ENCODE measurements around the gene PLPPR3. TPM values are rescaled to one million over a fixed set of nuclear protein-coding genes. Genes with fewer than 3 reads are reported as not detected.

Gene PLPPR3
- total and polyA plus RNA-seq, 9 of the 15 experiments (the other 6 are each of a cell fraction or from before 2014, with no cell fraction given), result 0.01 to 48.2 (median 8.6) TPM

DNA sequence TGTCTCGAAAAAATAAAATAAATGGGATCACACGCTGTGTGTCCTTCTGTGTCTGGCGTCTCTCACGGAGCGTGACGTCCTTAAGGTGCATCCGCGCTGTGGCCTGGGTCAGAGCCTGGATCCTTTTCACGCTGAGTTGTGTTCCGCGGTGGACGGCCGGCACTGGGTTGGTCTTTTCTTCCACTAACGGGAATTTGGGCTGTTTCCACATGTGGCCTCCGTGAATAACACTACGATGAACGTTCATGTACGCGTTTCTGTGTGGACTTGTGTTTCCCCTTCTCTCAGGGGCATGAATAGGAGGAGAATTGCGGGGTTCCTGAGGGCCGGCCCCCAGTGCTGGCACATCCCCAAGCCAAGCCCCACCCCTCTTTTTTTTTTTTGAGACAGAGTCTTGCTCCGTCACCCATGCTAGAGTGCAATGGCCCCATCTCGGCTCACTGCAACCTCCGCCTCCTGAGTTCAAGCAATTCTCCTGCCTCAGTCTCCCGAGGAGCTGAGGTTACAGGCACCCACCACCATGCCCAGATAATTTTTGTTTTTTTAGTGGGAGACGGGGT, 30.7 kb downstream of the PLPPR3 start (continued):
- peak; percentile 33; the same call in 1 of the 2 replicates for TF ChIP-seq POLR2G (IDR thresholded peaks at IDR 0.05; ENCODE audit: low read depth, low read length)
- TF ChIP-seq, protein P1, sequence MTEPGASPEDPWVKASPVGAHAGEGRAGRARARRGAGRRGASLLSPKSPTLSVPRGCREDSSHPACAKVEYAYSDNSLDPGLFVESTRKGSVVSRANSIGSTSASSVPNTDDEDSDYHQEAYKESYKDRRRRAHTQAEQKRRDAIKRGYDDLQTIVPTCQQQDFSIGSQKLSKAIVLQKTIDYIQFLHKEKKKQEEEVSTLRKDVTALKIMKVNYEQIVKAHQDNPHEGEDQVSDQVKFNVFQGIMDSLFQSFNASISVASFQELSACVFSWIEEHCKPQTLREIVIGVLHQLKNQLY (CRISPR knock-in tag; conservative IDR thresholded peaks at IDR 0.05), result no peak
- TF ChIP-seq NR2C1 (IDR thresholded peaks at IDR 0.05), result no peak
- TF ChIP-seq NR2C1 (tag; IDR thresholded peaks at IDR 0.05), result 0 out of 2 replicates have a peak, but pooled peaks have one; percentile 27
- no peak for TF ChIP-seq KDM5B (IDR thresholded peaks at IDR 0.05; ENCODE audit: insufficient replicate concordance, low read depth, low read length)
- peak; percentile 64 for TF ChIP-seq POLR2A (conservative IDR thresholded peaks at IDR 0.05)
- peak; percentile 61; the same call in 1 of the 2 replicates for TF ChIP-seq SUPT5H (IDR thresholded peaks at IDR 0.05)
- TF ChIP-seq ZNF274 (IDR thresholded peaks at IDR 0.05; ENCODE audit: borderline replicate concordance, low read depth, low read length), result no peak
- TF ChIP-seq NFIC (IDR thresholded peaks at IDR 0.05), result peak; percentile 67
- no peak for TF ChIP-seq XRCC4 (IDR thresholded peaks at IDR 0.05; ENCODE audit: extremely low read depth, insufficient read depth, insufficient read length)
- 0 out of 2 replicates have a peak, but pooled peaks have one; percentile 17 for TF ChIP-seq ATF7 (IDR thresholded peaks at IDR 0.05)
- TF ChIP-seq ZBTB8A (IDR thresholded peaks at IDR 0.05; ENCODE audit: partially characterized antibody), result no peak
- TF ChIP-seq SMAD4 (CRISPR knock-in tag; conservative IDR thresholded peaks at IDR 0.05), result peak; percentile 31; the same call in 1 of the 2 replicates
- TF ChIP-seq ATF1 (CRISPR knock-in tag; IDR thresholded peaks at IDR 0.05), result no peak
- peak; percentile 47 for TF ChIP-seq ATF1 (tag; IDR thresholded peaks at IDR 0.05)
- TF ChIP-seq, protein P2, sequence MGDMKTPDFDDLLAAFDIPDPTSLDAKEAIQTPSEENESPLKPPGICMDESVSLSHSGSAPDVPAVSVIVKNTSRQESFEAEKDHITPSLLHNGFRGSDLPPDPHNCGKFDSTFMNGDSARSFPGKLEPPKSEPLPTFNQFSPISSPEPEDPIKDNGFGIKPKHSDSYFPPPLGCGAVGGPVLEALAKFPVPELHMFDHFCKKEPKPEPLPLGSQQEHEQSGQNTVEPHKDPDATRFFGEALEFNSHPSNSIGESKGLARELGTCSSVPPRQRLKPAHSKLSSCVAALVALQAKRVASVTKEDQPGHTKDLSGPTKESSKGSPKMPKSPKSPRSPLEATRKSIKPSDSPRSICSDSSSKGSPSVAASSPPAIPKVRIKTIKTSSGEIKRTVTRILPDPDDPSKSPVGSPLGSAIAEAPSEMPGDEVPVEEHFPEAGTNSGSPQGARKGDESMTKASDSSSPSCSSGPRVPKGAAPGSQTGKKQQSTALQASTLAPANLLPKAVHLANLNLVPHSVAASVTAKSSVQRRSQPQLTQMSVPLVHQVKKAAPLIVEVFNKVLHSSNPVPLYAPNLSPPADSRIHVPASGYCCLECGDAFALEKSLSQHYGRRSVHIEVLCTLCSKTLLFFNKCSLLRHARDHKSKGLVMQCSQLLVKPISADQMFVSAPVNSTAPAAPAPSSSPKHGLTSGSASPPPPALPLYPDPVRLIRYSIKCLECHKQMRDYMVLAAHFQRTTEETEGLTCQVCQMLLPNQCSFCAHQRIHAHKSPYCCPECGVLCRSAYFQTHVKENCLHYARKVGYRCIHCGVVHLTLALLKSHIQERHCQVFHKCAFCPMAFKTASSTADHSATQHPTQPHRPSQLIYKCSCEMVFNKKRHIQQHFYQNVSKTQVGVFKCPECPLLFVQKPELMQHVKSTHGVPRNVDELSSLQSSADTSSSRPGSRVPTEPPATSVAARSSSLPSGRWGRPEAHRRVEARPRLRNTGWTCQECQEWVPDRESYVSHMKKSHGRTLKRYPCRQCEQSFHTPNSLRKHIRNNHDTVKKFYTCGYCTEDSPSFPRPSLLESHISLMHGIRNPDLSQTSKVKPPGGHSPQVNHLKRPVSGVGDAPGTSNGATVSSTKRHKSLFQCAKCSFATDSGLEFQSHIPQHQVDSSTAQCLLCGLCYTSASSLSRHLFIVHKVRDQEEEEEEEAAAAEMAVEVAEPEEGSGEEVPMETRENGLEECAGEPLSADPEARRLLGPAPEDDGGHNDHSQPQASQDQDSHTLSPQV (IDR thresholded peaks at IDR 0.05), result peak; percentile 75
- TF ChIP-seq TRIM24 (IDR thresholded peaks at IDR 0.05), result no peak

Measured in K562 (cell line).